Hepatocyte (in vitro differentiated cells): ENCODE data around the gene FRY.
"Not testable (repeated sequence)": the region's sequence is repeated elsewhere in the genome, so short reads cannot be mapped to it uniquely, and the experiment has no call there.

ENCODE experiments used
- EZH2 ChIP-seq: fragments of 200-600 bp; sonication (generic); IDR thresholded peaks from 2 replicates; pipeline ENCODE4 v1.6.1; 2016; ENCODE audit warnings: antibody characterized with exemption, mild to moderate bottlenecking, borderline replicate concordance
- TF ChIP-seq, protein P1 (sequence below): fragments of 200-600 bp; sonication (generic); IDR thresholded peaks from 2 replicates; pipeline ENCODE4 v1.5.1; 2016; ENCODE audit warnings: antibody characterized with exemption, mild to moderate bottlenecking; ENCODE audit not compliant: poor library complexity

DNA sequence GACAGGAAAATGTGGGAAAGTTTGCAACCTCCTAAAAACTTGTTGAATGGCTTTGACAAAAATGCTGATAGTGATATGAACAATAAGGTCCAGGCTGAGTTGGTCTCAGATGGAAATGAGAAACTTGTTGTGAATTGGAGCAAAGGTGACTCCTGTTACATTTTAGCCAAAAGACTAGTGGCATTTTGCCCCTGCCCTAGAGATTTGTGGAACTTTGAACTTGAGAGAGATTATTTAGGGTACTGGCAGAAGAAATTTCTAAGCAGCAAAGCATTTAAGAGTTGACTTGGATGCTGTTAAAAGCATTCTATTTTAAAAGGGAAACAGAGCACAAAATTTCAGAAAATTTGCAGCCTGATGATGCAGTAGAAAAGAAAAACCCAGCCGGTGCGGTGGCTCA is 47.9 kb upstream of the FRY start:
- TF ChIP-seq, protein P1, sequence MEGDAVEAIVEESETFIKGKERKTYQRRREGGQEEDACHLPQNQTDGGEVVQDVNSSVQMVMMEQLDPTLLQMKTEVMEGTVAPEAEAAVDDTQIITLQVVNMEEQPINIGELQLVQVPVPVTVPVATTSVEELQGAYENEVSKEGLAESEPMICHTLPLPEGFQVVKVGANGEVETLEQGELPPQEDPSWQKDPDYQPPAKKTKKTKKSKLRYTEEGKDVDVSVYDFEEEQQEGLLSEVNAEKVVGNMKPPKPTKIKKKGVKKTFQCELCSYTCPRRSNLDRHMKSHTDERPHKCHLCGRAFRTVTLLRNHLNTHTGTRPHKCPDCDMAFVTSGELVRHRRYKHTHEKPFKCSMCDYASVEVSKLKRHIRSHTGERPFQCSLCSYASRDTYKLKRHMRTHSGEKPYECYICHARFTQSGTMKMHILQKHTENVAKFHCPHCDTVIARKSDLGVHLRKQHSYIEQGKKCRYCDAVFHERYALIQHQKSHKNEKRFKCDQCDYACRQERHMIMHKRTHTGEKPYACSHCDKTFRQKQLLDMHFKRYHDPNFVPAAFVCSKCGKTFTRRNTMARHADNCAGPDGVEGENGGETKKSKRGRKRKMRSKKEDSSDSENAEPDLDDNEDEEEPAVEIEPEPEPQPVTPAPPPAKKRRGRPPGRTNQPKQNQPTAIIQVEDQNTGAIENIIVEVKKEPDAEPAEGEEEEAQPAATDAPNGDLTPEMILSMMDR: not testable (repeated sequence)
- TF ChIP-seq EZH2: not testable (repeated sequence)
